GM23338 (cell line): Measurements from ENCODE around the gene MESD. TPM values are rescaled to one million over a fixed set of nuclear protein-coding genes. Genes with fewer than 3 reads are reported as not detected.

Experiments used
- ATAC-seq: fragments of 200-7000 bp; cut with Tn5 transposase; 3 replicates; pipeline ENCODE4 v1.9.1; 2020
- DNase-seq: peaks from one replicate; pipeline ENCODE4 v3.0.0-alpha.2; 2015; ENCODE audit warnings: low spot score
- H2AFZ ChIP-seq: fragments of 200-600 bp; sonication (generic); 2 replicates; pipeline ENCODE4 v1.8.0; 2016; ENCODE audit warnings: antibody characterized with exemption, mild to moderate bottlenecking, moderate library complexity
- H3F3A ChIP-seq: fragments of 200-600 bp; sonication (generic); replicated peaks from 2 replicates; pipeline ENCODE4 v1.8.0; 2017; ENCODE audit warnings: antibody characterized with exemption, mixed run types, low read depth
- H3K27ac ChIP-seq: fragments of 200-600 bp; sonication (generic); 2 replicates; pipeline ENCODE4 v1.6.1; 2016; ENCODE audit warnings: low read depth
- H3K27me3 ChIP-seq: fragments of 200-600 bp; sonication (generic); 2 replicates; pipeline ENCODE4 v1.8.0; 2016; ENCODE audit warnings: mild to moderate bottlenecking, mixed run types, moderate library complexity; ENCODE audit not compliant: insufficient read depth
- H3K36me3 ChIP-seq: fragments of 200-600 bp; sonication (generic); 2 replicates; pipeline ENCODE4 v1.8.0; 2016; ENCODE audit warnings: mild to moderate bottlenecking; ENCODE audit not compliant: insufficient read depth
- H3K4me1 ChIP-seq: fragments of 200-600 bp; sonication (generic); 2 replicates; pipeline ENCODE4 v1.8.0; 2016; ENCODE audit warnings: mild to moderate bottlenecking, moderate library complexity; ENCODE audit not compliant: insufficient read depth
- H3K4me2 ChIP-seq: fragments of 200-600 bp; sonication (generic); 2 replicates; pipeline ENCODE4 v1.7.1; 2017; ENCODE audit warnings: mixed run types
- H3K4me3 ChIP-seq: fragments of 200-600 bp; sonication (generic); 2 replicates; pipeline ENCODE4 v1.6.1; 2016; ENCODE audit warnings: mixed run types
- H3K79me2 ChIP-seq: fragments of 200-600 bp; sonication (generic); replicated peaks from 2 replicates; pipeline ENCODE4 v1.8.0; 2017; ENCODE audit warnings: mild to moderate bottlenecking; ENCODE audit not compliant: insufficient read depth
- H3K9me2 ChIP-seq: fragments of 200-600 bp; sonication (generic); 2 replicates; pipeline ENCODE4 v1.8.0; 2017; ENCODE audit not compliant: insufficient read depth
- H4K20me1 ChIP-seq: fragments of 200-600 bp; sonication (generic); replicated peaks from 2 replicates; pipeline ENCODE4 v1.8.0; 2017; ENCODE audit warnings: mild to moderate bottlenecking; ENCODE audit not compliant: insufficient read depth
- H3K27ac Mint-ChIP-seq: 2 replicates; pipeline ENCODE4 v1.8.0; 2020; ENCODE audit warnings: inconsistent platforms, mild to moderate bottlenecking, moderate library complexity, mixed read lengths
- H3K27me3 Mint-ChIP-seq: 3 replicates; pipeline ENCODE4 v1.8.0; 2022; ENCODE audit warnings: low read depth, mild to moderate bottlenecking, moderate library complexity, mixed read lengths, inconsistent platforms; ENCODE audit not compliant: insufficient read depth, poor library complexity
- H3K36me3 Mint-ChIP-seq: 3 replicates; pipeline ENCODE4 v1.8.0; 2021; ENCODE audit warnings: low read depth, mild to moderate bottlenecking, inconsistent platforms, moderate library complexity, mixed read lengths
- H3K4me1 Mint-ChIP-seq: 3 replicates; pipeline ENCODE4 v1.8.0; 2020; ENCODE audit warnings: mild to moderate bottlenecking, inconsistent platforms, mixed read lengths
- H3K4me3 Mint-ChIP-seq: 3 replicates; pipeline ENCODE4 v1.8.0; 2021; ENCODE audit warnings: moderate library complexity, mild to moderate bottlenecking, inconsistent platforms, mixed read lengths
- H3K9me3 Mint-ChIP-seq: 3 replicates; pipeline ENCODE4 v1.8.0; 2020; ENCODE audit warnings: moderate library complexity, mild to moderate bottlenecking, inconsistent platforms, mixed read lengths
- CTCF ChIP-seq, 2 experiments: fragments of 200-600 bp in 1 of 2; sonication (generic) in 1 of 2; conservative IDR thresholded peaks; 2 replicates each; pipeline versions ENCODE4 v1.5.1 to v1.6.1; 2016 to 2017; ENCODE audit warnings: antibody characterized with exemption in 2 of 2, low read depth in 2 of 2, mild to moderate bottlenecking in 2 of 2, moderate library complexity in 1 of 2
- ZNF114 ChIP-seq: fragments of 250-450 bp; sonication (Bioruptor Pico); IDR thresholded peaks from 2 replicates; pipeline ENCODE4 v1.5.0; 2020; ENCODE audit warnings: mild to moderate bottlenecking, moderate library complexity
- ZNF462 ChIP-seq: fragments of 250-450 bp; sonication (Bioruptor Pico); IDR thresholded peaks from 2 replicates; pipeline ENCODE4 v1.5.0; 2020; ENCODE audit warnings: mild to moderate bottlenecking, moderate library complexity
- polyA plus RNA-seq: library from polyadenylated mRNA; unstranded; fragments of >200 nt; fragmentation: Nextera tagmentation; extraction: Ambion mirVana; gene quantifications from 2 replicates; pipeline ENCODE4 v1.2.1, GENCODE V29; 2016
- total RNA-seq: library from RNA; depleted of rRNA; stranded (reverse); fragments of >200 nt; shearing (Covaris generic); gene quantifications from 2 replicates; pipeline ENCODE4 v1.2.3, GENCODE V29; 2014

The MESD gene
- total and polyA plus RNA-seq, 2 experiments from 2014 or later = 25.6 to 52.7 TPM

- Histone ChIP-seq H3K27me3 (peaks cover 12% of the 10 kb centered on the region; the same call in 1 of the 2 replicates), H3K4me1 (peaks cover 12% of the 10 kb centered on the region), H3K4me2 (no peak overlapping the region), H3K9me2 (no peaks in the 10 kb centered on the region), H3K4me3 (no peak overlapping the region), H2AFZ (no peak overlapping the region), H3K36me3 (no peaks in the 10 kb centered on the region), H4K20me1 (no peaks in the 10 kb centered on the region), H3K27ac (no peak overlapping the region), H3K79me2 (no peaks in the 10 kb centered on the region), H3F3A (no peaks in the 10 kb centered on the region)
- peaks cover 16% of the 10 kb centered on the region for H3K4me1 Mint-ChIP-seq
- H3K27ac Mint-ChIP-seq = no peak overlapping the region
- H3K36me3 Mint-ChIP-seq = no peaks in the 10 kb centered on the region; the same call in 2 of the 3 replicates
- TF ChIP-seq ZNF462 (no peak), CTCF (conservative IDR thresholded peaks at IDR 0.05; ENCODE audit: low read depth in 2 of 2) (peak; percentile 82 to 95)
- no peaks in the 10 kb centered on the region for H3K9me3 Mint-ChIP-seq
- ATAC-seq (peak; percentile 14), DNase-seq (peak; percentile 74)
- peaks cover 4% of the 10 kb centered on the region for H3K27me3 Mint-ChIP-seq
- H3K4me3 Mint-ChIP-seq = no peak overlapping the region
Measured at GRCh38 chr15:80996247-80996646, 6.6 kb upstream of the MESD start.

GRCh38 chr15:80992441-80992840 is 2.8 kb upstream of the MESD start:
- Mint-ChIP-seq H3K27me3 (peaks cover 4% of the 10 kb centered on the region), H3K27ac (no peak overlapping the region), H3K9me3 (no peaks in the 10 kb centered on the region), H3K4me3 (no peak overlapping the region), H3K36me3 (no peaks in the 10 kb centered on the region), H3K4me1 (peaks cover 18% of the 10 kb centered on the region)
- H3K27me3 ChIP-seq = no peaks in the 10 kb centered on the region
- H3K9me2 ChIP-seq = no peaks in the 10 kb centered on the region
- TF ChIP-seq CTCF (conservative IDR thresholded peaks at IDR 0.05; ENCODE audit: low read depth in 2 of 2) (no peak), ZNF114 (CRISPR knock-in tag) (no peak)
- DNase-seq = no peak
- H3K4me3 ChIP-seq = no peak overlapping the region
- peaks cover 20% of the 10 kb centered on the region for H3K79me2 ChIP-seq
- no peaks in the 10 kb centered on the region for H3F3A ChIP-seq
- no peak overlapping the region for H3K4me2 ChIP-seq
- H3K4me1 ChIP-seq = peaks cover 19% of the 10 kb centered on the region
- no peaks in the 10 kb centered on the region for H3K36me3 ChIP-seq
- H2AFZ ChIP-seq = peak overlapping the region; percentile 35; the same call in 1 of the 2 replicates
- no peak overlapping the region for H3K27ac ChIP-seq
- no peak for ATAC-seq
- peaks cover 6% of the 10 kb centered on the region for H4K20me1 ChIP-seq
